ENCODE results near the gene PIGQ.

PIGQ gene

DNA sequence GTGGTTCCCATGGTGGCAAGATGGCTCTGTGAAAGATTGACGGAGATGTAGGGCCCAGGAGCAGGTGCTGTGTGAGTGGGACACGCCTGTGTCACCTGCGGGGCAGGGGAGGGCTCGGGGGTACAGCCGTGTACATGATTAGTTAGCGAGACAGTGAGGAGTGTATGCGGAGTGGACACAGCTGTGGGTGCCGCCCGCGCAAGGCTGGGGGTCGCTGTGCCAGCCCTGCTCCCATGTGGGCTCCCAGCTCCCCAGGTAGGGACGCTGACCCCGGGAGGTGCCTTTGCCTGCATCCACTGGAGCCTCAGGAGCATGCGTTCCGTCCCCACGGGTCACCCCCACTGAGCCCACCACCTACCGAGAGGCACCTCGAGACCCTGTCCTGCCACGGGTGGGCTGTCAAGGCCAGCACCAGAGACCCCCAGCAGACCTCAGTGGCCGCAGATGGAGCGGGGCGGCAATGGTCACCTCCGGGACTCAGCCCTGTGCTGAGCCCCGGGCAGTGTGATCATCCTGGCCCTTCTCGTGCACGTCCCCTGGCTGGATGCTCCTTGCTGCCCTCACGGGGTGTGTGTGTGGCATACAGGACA lies 34.8 kb upstream of the PIGQ start:
- no peak for DNase-seq

DNA sequence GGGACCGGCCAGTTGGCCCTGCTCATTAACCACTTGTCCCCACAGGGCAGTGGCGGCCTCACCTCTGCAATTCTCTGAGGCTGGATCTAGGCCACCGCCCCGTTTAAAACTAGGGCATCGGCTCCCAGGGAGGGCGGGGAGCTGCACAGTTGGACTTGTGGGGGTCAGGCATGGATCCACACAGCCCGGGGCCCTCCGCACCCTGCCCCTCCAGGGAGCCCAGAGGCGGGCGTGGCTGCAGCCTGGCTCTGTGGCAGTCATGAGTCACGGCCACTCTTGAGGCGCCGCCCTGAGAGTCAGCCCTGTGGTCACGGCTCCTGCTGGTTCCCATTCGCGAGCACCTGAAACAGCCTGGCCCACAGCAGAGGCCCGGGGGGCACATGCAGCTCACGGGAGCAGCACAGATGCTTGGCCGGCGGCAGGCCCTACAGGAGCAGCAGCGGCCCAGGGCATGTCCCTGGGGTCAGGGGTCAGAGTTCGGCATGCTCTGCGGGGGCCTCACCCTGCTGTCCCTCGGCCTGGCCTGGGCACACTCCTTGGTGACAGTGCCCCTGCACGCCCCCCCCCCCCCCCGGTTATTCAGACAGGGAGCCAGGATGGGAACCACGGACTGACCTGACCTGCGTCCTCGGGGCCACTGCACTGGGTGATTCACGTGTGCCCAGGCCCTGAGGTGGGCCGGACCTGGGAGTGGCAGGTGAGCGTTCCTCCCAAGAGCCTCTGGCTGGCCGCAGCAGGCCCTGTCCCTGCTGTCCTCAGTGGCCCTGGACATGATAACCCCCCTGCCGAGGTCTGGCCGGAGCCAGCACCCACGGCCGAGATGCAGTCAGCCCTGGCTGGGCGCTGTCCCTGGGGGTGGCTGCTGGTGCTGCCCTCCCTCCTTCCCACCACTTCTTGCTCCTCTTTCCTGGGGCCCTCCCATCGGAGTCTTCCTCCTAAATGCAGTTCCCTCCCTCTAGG lies 34.0 kb upstream of the PIGQ start:
- peak; percentile 93 for DNase-seq

DNA sequence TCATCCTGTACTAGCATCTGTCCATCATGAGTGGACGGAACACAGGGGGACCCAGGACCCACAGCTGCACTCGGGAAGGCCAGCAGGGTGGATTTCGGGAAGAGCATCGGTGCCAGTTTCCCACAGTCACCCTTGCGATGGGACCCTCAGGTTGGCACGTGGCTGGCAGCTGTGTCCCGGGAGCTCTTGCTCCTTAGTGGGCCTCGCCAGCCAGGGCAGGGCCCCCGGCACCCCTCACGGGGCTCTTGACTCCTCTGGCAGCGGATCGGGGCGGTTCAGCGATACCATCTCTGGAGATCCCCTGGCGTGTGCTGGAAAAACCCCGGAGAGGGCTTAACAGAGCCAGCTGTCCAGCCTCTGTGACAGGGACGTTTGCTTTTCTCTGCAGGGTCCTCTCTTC lies 33.0 kb upstream of the PIGQ start:
- DNase-seq, result no peak

DNA sequence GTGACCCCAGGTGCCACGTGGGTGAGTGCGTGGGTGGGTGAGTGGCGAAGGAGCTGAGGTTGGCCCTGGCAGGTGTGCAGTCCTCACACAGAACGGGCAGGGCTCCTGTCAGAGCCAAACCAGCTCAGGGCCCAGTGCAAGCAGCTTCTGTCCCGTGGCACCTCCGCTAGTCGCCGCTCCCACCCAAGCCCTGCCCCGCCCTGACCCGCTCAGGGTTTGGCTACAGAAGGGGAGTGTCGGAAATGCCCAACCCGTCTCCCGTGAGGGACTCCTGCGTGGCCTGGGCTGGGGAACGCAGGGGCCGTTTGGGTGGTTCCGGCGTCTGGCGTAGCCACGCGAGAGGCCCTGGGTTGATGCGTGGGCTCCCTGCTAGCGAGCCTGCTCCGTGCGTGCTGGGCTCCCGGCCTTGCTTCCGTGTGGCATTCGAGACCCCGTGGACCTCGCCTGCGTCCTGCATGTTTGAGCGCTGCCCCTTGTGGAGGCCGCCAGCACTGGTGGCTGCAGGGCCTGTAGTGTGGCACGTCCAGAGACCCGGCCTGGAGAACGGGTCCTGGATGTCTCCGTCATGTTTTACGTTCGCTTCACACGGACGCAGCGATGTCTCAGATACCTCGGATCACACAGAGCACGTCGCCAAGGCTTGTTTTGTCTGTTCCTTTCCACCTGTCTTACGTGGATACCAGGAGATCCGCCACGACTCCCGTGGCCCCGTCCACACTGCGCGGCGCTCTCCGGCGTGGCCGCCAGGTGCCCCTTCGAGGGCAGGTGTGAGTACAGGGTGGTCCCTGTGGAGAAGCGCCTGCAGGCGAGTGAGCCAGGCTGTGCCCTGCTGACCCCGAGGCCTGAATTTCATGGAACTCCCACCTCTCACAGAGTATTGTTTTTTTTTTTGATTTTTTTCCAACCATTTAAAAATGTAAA lies 32.1 kb upstream of the PIGQ start:
- DNase-seq, result no peak

DNA sequence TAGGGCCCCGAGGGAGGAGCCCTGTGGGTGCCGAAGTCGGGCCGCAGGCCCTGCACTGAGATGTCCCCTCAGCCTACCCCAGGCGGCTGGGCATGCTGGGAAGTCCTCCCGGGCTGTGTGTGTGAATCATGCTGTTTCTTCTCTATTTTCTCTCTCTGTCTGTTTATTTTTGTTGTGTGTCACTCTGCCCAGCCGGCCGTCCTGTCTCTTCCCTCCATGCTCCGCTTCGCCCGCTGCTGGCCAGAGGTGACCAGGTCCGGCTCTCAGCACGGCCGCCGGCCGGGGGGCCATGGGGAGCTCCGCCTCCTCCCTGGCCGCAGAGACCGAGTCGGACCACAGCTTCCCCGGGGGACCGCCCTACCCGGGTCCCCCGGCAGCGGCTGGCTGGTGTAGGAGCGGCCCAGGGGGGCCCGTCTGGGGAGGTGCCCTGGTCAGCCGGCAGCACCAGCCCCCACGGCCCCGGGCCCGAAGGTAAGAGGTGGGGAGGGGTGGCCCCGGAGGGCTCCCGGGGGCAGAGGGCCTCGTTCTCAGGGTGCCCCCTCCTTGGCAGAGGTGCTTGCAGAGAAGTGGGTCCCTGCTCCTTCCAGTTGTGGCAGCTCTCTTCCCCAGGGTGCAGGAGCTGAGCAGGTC lies 29.8 kb upstream of the PIGQ start:
- peak; percentile 79 for DNase-seq

DNA sequence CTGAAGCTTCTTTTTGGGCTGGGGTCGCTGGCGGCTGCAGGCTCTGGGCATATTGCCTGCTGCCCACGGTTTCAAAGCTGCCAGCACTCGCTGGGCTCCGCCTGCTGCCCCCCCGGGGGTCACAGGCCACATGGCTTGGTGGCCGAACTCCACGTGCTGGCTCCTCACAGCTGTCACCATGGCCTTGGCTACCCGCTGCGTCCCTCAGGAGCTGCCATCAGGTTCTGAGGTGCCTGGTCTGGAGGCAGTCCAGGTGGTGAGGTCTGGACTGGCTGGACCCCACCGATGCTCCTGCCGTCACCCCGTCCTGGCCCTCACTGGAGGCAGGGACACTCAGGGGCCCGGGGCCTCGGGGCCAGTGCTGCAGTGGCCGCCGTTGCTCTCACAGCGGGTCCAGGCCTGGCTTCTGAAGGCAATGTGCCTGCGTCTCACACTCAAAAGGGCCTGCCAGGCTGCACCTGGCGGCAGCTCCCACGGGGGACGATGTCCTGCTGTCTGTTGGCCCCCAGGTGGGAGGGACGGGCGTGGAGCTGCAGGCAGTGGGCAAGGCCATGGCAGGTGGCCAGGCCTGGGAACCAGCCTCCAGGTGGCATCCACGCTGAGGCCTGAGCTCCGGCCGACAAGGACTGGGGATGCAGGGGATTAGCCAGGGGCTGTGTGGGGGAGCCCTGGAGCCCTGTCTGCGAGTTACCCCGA lies 29.0 kb upstream of the PIGQ start:
- DNase-seq, result no peak

DNA sequence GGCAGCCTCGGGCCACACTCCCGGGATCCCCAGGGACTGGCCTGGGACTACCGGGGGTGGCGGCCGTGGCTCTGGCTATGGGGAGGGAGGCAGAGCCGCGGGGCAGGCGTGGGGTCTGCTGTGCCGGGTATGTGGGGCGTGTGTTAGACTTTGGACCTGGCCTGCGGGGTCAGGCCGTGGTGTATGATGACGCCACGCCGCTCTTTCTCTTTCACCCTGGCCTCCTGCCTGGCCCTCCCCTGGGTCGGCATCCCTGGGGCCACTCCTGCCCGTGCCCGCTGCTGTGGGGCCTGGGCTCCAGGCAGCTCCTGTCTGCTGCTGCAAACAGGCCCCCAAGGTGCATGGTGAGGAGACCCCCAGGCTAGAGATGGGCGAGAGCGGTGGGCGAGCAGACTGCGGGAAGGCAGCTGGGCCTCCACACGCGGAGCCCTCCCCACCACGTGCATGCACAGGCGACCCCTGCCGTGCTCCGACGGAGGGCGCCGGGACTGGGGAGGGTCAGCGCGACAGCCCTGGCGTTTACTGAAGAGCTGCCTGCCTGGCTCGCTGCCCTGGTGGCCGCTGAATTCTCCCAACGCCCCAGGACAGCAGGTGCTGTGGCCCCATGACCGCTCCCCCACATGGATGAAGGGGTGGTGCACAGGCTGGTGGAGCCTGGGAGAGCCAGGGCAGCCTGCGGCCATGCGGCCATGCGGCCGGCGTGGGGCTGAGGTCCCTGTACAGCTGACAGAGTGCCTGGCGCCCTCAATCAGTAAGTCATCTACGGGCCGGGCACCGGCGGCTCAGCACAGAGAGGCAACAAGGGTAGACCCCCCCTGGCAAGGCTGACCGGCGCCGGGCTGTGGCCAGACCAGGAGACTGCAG lies 26.2 kb upstream of the PIGQ start:
- DNase-seq, result no peak

DNA sequence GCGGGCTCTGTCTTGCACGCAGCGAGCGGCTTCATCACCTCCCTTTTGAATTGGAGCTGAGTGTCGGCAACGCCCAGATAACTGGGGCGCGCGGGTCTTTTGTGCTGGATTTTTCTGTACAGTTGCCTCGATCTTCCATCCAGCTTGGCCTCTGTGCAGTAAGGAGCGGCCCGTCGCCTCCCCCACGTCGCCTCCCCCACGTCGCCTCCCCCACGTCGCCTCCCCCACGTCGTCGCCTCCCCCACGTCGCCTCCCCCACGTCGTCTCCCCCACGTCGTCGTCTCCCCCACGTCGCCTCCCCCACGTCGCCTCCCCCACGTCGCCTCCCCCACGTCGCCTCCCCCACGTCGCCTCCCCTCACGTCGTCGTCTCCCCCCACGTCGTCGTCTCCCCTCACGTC lies 25.3 kb upstream of the PIGQ start:
- DNase-seq, result no peak

DNA sequence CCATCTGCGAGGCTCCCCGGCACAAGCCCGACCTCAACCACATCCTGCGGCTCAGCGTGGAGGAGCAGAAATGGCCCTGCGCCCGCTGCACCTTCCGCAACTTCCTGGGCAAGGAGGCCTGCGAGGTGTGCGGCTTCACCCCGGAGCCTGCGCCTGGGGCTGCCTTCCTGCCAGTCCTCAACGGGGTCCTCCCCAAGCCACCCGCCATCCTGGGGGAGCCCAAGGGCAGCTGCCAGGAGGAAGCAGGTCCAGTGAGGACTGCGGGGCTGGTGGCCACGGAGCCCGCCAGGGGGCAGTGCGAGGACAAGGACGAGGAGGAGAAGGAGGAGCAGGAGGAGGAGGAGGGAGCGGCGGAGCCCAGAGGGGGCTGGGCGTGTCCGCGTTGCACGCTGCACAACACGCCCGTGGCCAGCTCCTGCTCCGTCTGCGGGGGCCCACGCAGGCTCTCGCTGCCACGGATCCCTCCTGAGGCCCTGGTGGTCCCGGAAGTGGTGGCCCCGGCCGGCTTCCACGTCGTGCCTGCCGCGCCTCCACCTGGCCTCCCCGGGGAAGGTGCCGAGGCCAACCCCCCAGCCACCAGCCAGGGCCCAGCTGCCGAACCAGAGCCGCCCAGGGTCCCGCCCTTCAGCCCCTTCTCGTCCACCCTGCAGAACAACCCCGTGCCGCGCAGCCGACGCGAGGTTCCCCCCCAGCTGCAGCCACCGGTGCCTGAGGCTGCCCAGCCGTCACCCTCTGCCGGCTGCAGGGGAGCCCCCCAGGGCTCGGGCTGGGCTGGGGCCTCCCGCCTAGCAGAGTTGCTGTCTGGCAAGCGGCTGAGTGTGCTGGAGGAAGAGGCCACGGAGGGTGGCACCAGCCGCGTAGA lies 22.6 kb upstream of the PIGQ start:
- peak; percentile 69 for DNase-seq

DNA sequence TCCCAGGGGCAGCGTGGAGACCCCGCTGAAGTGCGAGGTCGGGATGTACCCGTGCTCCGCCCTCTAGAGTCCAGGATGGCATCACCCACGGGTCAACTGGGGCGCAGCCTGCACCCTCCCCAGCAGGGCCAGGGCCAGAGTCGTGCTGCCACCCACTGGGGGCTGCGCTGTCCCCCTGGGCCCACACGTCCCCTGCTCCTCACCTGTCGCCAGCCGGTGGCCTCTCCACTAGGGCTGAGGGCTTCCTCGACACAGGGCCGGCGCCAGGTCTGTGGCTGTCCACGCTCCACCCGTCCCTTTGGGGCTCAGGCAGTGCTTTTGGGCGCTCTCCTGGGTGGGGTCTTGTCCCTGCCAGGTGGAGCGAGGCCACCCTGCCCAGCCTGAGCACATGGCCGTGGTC lies 21.2 kb upstream of the PIGQ start:
- no peak for DNase-seq

DNA sequence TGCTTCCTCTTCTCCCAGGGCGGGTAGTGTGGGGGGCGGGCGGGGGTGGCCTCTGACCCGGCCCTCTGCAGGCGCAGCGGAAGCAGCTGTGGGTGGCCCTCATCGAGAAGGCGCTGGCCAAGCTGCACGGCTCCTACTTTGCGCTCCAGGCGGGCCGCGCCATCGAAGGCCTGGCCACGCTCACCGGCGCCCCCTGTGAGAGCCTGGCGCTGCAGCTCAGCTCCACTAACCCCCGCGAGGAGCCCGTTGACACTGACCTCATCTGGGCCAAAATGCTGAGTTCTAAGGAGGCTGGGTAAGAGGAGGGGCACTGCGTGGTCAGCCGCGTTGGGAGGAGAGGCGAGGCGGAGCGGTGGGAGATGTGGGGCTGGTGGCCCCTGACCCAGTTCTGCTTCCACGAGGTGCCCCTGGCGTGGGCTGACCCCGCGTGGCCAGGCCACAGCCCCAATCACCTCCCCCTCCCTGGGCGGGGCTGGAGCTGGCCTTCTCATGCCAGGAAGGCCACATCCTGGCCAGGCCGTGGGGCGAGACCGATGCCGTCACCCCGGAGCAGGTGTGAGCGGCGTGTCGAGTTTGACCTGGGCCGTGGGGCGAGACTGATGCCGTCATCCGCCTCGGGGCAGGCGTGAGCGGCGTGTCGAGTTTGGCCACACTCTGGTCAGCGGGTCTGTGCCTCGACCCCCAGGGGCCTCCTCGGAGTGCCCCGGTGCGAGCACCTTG lies 20.1 kb upstream of the PIGQ start:
- no peak for DNase-seq

DNA sequence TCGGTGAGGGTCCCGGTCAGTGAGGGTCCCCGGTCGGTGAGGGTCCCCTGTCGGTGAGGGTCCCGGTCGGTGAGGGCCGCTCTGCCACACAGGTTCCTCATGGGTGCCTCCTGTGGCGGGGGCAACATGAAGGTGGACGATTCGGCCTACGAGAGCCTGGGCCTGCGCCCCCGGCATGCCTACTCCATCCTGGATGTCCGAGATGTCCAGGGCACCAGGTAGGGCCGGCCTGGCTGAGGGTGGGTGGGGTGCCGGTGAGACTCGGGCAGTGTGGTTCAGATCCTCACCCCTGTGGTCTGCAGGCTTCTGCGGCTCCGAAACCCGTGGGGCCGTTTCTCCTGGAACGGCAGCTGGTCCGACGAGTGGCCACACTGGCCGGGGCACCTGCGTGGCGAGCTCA lies 18.6 kb upstream of the PIGQ start:
- DNase-seq, result no peak

DNA sequence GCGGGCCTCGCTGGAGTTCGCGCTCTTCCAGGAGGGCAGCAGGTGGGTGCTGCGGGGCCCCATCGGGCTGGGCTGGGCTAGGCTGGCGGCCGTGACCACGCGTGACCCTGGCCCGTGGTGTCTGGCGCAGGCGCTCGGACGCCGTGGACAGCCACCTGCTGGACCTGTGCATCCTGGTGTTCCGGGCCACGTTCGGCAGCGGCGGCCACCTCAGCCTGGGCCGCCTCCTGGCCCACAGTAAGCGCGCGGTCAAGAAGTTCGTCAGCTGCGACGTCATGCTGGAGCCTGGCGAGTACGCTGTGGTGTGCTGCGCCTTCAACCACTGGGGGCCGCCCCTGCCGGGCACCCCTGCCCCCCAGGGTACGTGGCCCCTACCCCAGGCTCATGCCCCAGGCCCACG lies 17.6 kb upstream of the PIGQ start:
- no peak for DNase-seq

DNA sequence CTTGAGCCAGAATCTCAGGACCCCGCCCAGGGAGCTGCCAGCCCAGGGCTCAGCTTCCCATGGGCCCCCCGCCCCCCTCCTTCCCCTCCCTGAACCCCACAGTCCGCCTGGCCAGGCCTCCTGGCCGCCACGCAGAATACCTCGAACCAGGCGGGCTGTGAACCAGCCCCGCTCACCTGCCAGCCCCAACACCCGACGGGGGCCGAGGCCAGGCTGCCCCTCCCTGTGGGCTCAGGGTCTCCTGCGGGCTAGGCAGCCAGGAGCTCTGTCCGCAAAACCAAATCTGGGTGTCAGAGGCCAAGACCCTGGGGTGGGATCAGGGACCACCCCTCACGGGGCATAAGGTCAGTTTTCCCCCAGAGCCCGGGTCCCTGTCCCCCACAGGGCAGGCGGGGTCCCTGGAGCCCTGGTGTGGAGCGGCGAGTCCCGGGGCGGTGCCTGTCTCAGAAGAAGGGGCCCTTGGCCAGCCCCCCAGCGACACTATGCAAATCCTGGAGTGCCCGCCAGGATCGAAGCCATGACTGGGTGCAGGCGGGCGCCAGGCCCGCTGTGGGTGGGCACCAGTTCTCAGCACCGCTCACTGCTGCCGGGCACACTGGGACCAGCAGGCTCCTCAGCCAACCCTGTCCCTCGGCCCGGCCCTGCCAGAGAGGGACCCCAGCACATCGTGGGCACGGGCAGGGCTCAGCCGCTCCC lies 16.0 kb upstream of the PIGQ start:
- DNase-seq, result no peak

DNA sequence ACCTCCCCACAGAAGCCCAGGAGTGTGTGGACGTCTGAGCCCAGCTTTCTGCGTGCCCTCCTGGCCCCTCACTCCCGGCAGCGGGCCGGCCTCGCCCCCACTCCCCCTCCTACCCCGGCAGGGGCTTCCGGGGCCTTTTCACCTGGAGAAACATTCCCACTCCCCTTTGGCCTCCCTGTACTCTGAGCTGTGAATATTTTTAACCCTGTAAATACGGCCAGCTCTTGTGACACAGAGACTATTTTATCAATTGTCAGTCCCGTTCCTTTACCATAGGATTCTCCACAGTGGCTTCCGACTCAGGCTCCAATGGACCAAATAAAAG lies 15.5 kb upstream of the PIGQ start:
- no peak for DNase-seq

DNA sequence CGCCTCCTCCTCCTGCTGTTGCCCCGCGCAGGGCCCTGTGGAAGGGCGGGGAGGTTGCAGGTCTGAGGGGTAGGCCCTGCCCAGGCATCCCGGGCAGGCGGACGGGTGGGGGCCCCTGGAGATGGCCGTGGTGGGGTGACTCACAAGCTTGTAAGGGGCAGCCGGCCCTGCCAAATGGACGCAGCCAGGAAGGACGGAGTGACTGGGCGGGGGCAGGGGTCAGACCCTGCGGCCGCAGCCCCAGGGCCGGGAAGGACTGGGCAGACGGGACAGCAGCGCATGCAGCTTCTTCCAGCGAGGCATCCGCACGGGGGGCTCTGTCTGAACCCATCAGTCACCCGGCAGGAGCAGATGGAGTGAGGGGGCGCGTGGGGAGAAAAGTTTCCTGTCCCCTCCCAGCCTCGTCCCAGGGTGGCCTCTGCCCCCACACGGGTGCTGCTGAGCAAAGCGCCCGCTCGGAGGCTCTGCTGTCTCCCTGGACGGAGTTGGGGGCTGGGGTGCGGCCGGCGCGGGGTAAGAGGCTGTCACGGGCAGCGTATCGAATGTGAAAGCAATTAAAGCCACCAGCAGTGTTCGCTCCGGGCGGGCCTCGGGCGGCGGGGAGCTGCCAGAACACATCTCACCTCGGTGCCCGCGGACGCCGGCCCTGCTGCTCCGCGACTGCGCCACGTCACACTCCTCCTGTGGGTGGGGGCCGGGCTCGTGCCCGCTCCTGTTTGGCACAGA lies 15.0 kb upstream of the PIGQ start:
- no peak for DNase-seq

DNA sequence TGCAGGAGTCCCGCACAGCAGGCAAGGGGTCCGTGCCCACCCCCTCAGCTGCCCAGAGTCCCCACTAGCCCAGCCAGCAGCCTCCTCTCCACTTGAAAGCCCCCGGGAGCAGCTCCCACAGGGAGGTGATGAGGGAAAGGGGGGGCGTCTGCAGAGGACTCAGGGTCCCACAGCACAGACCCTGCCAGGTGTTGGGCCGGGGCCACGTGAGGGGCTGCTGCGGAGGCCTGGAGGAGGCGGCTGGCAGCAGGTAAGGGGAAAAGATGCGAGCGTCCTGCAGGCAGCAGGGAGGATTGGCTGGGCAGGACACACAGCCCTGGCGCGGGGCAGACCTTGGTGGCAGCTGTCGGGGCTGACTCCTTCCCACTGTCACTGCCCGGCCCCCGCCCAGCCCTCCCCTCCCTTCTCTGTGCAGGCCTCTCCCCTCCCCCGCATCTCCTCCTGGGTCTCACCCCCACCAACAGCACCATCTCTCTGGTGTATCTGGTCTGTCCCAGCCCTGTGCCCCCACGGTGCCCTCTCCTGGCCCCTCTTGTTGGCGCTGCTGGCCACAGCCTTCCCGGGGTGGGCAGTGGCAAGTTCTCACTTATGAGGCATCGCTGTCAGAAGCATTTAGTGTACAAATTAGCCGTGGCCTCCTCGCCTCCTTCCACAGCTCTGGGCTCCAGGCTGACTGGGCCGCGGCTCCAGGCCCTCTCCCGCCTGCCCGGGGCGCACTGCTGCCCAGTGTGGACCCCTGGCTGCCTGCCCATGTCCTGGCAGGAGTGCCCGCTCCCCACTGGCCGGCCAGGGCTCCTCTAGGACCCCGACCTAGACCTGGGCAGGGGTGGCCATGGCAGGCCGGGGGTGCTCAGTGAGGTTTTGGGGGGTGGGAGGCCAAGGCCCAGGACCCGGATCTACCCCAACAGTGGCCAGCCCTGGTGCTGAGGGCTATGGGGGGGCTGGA lies 14.0 kb upstream of the PIGQ start:
- no peak for DNase-seq

Measured in T1000 (cell line).